Stomach (tissue), 4 donors: ENCODE measurements around the gene CCDC107.

Experiments
- CTCF ChIP-seq, 7 experiments: fragments of 450-650 bp in 4 of 7; fragments of 200-600 bp in 3 of 7; sonication (generic) in 3 of 7; IDR thresholded peaks; one replicate each; pipeline ENCODE4 v1.5.1; 2016 to 2019; ENCODE audit warnings: antibody characterized with exemption in 7 of 7, control low read depth in 2 of 7, mild to moderate bottlenecking in 1 of 7
- POLR2A ChIP-seq, 4 donors: fragments of 450-650 bp; IDR thresholded peaks; one replicate each; pipeline ENCODE4 v1.6.1; 2016; ENCODE audit warnings: antibody characterized with exemption in 4 of 4, control low read depth in 2 of 4, mild to moderate bottlenecking in 1 of 4, moderate library complexity in 1 of 4

DNA sequence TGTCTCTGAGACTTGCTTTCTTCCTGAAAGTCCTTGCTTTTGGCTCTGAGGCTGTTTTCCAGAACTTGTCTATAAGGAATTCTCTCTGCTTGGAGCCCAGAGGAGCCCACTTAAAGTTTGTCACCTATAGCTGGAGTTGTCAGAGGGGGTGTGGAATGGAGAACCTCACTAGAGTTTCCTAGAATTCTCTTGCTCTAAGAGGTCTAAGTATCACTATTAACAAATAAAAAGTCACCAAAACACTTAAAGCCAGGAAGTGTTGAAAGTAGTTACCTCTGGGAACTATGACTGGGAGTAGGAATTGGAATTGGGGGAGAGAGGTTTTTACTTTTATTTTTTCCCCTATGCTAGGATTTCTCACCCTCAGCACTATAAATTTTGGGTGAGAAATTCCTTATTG, 22.4 kb upstream of the CCDC107 start:
- TF ChIP-seq CTCF (IDR thresholded peaks at IDR 0.05) (no peak), POLR2A (IDR thresholded peaks at IDR 0.05) (no peak)
